Activated CD8-positive, alpha-beta memory T cell treated with anti-CD3 and anti-CD28 coated beads for 24 hours (primary cell): ENCODE data around the gene HDAC9.

Experiments
- DNase-seq: peaks from one replicate; pipeline ENCODE4 v3.0.0-alpha.2; 2020

The HDAC9 gene

DNA sequence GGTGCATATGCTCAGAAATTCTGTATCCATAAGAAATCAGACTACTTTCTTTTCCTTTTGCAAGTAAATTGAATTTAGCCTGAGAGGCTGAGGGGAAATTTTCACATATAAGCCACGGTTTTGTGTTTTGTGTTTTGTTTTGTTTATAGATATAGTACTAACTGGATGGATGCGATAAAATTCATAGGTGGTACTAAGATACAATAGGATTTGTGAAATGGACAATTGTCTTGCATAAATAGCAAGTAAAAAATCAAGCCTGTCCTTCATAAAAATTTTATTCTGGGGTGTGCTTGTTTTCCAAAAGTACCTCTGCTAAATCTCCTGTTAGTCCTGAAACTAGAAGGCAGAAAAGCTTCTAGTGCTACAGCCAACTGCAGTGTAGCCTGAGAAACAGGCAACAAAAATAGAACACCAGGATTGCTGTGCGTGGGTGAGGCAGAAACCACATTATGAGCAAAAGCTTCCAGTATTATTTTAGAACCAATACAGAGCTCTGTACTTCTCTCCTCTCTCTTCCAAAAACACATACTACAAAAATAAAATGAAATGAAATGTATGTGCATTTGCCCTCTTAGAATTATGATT lies 634 bp upstream of the HDAC9 start:
- no peak for DNase-seq

DNA sequence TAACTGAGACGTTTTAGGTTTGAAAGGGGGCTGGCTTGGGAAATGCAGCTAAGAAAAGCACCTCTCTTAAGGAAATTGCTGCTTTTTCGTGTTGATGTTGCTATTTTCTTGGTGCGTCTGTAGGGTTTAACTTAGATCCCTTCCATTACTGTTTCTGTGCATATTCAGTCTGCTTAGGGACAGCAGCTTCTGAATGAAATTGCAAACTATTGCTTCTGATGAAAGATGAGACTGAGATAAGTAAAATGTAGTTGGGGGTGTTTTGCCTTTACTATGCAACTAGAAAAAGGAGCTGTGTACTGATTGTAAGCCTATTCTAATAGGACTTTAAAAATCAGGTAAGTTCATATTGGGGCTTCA lies 772 bp downstream of the HDAC9 start:
- no peak for DNase-seq

DNA sequence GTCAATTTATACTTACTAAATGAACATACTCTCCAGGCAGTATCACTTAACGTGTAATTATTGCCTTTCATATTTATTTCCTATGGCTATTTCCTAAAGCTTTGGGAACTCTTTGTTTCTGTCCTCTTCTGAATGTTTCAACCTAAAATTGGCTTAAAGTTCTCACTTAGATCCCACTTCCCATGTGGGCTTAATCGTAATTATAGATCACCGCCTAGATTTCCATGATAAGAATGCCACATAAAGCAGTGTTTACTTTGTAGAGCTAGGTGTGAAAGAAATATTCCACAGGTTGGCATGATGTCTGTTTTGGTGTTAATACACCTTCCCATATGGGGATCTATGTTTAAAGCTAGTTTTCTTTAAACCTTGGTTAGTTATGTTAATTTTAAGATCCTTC lies 1.5 kb downstream of the HDAC9 start:
- no peak for DNase-seq

DNA sequence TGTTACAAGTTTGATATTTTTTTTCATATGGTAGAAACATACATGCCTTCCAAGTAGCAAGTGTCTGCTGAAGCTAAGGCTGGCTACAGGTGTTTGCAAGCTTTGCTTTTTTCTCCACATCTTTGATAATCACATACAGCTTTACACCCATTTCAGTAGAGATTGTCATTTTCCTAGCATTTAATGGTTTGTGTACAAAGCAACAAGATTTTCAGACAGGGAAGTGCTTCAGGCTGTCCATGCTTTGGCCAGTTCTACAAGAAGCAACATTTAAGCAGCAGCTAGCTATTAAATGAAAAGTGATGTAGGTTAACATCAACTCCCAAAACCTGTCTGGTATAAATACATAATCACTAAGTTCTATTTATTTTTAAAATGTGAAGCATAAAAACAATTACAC lies 2.3 kb downstream of the HDAC9 start:
- DNase-seq, result no peak

DNA sequence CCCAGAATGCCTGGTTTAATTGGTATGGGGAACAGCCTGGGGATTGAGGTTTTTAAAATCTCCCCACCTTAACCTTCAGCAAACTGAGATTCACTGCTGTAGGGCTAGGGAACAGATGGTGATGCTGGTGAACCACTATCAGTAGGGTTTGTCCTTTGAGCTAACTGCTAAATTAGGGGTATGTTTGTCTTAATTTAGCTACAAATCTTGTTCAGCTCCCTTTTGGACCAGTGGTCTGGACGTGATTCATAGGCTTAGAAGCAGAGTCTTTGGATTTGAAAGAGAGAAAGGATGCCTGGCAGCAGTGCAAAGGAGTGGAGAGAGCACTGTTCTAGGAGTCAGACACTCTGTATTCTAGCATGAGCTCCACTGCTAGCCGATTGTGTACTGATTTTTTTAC lies 2.8 kb downstream of the HDAC9 start:
- DNase-seq, result no peak

DNA sequence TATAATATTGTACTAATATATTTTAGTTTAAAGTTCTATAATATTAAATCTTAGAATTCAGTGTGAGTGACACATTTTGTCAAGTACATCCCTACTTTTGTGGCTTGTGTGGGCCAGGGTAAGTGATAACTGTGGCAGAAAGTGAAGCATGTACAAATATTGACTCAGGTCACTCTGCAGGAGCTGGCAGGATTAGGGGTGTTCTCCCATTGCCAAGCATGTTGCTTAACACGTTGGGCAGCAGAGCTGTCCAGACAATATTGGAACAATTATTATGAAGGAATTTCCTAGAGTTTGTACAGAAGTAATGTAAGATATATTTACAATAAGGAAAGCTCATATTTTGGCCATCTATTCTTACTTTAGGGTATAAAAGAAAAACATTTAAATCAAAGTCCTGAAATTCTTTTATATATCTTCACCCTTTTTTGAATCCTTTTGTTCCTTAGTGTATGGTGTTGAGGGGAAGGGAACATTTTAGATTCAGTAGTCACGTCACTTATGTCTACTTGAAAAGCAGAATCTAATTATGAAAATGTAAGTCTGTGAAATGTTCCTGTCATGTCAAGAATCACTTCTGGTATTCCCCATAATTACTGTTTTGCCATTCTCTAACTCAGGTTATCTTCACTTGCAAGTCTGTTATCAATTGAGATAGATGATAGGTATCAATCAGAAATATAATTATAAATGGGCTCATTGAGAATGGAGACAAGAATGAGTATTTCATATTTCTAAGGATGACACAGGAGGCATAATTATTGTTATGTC lies 4.0 kb downstream of the HDAC9 start:
- DNase-seq, result no peak

DNA sequence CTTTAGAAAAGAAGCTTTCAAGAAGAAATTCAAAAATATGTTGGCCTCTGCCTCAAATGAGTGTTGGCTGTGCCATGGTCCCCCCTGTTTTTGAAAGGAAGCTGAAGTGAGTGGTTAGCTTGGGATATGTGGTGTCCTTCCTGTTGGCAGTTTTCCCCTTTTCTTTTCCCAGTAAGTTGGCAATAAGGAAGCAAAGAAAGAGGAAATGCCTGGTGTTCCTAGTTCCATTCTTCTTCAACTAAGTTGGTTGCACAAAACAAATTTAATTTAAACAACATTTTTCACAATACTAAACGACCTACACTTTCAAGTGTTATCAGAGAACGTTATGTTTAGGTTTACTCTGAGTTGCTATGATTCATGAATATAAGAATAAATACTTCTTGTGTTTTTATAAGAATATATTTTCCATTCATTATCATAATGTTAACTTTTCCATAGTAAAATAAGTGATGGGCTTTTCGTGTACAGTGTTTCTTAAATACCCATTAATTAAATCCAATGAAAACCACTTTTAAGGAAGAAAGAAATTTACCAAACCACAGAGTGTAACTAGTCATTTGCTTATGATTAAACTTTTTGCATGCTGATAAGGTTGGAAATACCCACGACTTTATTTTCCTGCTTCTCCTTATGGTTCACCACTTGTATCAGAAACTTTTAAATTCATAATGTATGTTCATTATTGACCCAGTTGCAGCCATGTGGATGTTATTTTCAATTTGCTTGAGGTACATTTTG lies 7.7 kb downstream of the HDAC9 start:
- no peak for DNase-seq

DNA sequence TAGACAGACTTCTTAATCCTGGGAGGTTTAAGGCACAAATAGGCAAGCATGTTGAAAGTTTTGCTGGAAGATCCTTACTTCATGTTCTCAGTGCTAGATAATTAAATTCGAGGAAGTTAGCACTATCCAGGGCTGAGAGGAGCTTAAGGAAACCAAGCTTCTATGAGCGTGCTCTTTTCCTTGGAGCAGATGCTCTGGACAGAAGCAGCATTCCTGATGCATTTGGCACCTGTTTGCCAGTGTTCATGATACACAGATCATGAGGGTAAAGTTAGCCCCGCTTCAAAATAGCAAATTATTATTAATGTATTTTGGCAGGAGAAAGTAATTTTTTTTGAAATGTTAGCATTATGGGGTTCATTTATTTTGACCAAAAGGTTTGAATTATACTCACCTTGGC lies 9.4 kb downstream of the HDAC9 start:
- no peak for DNase-seq

DNA sequence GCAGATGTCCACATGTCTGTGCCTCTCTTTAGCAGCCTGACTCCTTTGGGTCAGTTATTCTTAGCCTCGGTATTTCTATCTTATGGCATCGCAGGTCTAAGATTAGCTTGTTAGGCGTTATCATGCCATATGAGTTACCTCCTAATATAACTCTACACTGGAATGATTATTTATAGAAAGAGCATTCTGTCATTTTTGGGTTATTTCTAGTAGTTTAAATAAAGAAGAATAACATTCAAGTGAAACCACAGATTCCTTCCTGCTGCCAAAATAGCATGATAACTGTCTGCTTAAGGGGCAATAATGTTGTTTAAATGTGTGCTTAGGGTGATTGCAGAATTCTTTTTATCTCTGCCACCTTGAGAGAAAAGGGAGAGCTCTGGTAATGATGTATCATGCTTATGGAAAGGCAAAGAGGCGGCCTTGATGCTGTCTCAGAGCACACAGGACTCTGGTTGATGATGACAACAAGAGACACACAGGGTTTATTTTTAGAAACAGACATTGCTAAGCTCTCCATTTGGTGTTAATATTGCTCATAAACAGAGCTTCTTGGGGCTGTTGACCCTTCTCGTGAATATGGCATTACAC lies 10.4 kb downstream of the HDAC9 start:
- no peak for DNase-seq

DNA sequence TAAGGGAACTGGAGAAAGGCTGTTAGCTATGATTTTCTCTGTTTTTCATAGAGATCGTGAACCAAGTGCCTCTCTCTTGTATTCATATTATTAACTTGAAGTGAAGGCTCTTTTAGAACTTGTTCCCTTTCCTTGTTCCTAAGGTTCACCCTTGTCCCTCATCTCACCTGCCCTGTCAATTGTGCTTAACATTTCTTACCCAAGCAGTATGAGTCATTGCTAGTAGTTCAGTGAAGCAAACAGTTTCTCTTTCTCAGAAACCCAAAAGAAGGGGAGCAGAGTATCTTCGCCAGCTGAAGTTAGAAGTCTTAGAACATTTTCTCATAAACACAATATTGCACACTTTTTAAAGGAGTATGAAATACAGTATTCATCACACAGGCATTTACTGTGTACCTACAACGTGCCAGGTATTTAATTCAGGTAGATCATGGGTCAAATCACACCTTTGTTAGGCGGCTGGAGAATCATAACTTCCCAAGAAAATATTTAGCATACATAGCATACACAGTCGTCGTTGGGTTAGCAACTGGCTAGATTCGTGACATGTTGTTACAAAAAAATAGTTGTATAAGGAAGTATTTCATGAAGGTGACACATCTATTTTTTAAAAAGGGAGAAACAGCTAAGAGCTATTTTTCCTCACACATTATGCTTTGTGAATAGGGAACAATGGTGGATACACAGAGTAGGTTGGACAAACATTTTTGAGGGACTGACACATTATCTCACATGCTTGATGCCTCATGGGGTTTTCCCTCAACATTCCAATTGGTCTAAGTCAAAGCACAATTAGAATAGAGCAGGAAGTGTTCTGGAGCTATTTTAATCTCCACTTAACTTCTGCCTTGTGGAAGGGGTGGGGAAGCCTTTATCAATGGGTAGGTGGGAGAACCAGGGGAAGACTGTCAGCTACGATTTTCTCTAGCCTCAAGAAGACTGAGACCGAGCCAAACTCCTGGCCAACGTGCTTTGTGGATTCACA lies 13.2 kb downstream of the HDAC9 start:
- DNase-seq, result no peak

DNA sequence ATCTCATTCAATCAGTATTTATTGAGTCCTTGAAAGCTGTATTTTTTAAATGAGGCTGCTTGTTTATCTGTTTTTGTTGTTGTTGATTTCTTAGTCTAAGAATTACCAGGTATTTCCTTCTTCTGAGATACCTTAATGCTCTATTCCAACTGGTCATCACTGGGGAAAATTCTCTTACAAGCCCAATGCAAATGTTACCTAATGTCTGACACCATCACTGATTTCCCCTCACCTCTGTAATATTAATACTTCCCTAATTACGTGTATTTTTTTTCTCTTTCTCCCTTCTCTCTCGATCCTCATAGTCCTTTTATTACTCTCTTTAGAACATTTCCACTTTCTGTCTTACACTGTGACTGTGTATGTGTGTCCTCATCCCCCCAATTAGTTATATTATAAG lies 13.9 kb downstream of the HDAC9 start:
- no peak for DNase-seq

DNA sequence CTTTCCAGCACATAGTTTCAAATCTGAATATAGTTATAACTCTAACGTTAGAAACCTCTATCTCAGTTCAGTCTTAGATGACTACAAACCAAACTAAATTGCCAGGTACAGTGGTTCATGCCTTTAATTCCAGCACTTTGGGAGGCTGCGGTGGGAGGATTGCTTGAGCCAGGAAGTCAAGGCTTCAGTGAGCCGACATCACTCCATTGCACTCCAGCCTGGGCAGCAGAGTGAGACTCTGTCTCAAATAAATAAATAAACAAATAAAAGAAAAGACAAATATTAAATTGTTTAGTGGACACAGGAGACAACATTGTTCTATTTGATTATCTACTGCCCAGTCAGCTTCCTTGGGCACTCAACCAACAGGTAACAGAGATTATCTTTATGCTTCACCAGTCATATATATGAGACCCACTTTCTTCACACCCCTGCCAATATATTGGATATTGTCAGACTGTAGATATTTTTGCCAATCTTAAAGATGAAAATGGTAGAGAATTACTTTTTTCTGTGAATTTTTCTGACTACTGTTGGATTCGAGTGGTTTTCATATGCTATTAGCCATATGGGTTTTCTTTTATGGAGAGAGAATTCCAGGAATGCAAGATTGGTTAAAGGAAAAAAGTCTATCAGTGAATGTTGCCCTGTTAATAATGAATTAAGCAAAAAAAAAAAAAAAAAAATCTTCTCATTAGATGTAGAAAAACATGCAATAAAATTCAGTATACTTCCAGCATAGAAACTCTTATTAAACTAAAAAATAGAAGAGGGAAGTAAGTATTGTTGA lies 16.0 kb downstream of the HDAC9 start:
- no peak for DNase-seq

DNA sequence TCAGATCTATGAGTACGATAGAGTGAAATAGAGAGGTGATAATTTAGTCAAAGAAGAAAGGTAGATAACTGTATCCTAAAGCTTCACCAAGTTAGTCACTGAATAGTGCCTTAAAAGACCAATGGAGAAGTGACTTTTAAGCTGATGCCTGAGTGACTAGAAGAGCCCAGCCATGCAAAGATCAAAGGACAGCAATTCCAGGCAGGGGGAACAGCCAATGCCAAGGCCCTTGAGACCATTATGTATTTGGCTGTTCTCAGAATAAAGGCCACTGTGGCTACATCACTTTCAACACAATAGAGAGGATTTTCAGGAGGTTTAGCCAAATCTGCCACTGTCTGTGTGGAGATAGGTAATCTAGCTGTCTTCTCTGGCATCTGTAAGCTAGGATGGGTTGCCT lies 17.8 kb downstream of the HDAC9 start:
- DNase-seq, result no peak

DNA sequence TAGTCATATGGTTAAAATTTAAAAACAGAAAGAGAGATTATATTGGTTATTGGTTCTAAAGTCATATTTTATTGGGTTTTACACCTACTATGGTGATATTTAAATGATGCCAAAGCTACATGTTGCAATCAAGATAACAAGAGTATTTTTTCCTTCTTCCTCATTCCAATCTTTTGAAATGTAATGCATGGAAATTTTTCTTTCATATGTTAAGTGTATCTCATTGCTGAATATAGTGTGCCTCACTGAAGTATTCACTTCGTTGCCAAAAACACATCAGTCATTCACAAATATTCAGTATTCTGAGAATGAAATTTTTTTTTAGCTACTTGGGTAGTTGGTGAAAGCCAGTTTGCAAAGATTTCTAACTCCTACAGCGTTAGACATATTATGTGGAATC lies 19.5 kb downstream of the HDAC9 start:
- DNase-seq, result no peak

DNA sequence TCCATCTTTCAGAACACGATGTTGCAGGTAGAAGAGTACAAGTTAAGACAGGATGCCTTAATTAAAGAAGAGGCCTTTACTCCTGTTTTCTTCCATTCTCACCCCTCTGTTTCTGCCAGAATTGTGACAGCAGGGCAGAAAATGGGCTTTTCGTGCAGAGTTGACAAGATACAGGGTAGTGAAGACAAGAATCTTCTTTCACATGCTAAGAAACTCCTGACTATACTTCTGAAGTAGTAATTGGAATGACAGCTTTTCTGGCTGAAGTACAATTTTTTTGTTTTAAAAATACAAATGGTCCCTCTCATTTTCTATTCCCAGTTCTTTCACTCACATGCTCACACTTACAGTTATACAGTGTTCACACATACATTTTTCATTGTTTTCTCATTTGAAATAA lies 22.1 kb downstream of the HDAC9 start:
- no peak for DNase-seq

DNA sequence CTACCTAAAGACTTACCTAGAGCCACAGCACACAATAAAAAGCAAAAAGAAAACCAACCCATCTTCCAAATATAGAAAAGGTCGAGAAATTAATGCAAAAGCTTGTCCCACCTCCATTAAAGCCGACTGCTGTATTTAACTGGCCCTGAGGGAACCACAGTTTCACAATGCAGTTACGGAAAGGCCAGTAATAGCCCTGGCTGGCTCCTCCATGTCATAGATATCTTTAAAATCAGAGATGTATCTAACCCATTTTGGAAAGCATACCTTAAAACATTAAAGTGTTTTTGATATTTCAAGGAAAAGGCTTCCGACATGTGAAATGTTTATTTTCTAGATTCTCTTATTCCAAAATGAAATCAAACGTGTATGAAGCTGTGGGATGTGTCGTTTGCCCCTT lies 23.0 kb downstream of the HDAC9 start:
- no peak for DNase-seq

DNA sequence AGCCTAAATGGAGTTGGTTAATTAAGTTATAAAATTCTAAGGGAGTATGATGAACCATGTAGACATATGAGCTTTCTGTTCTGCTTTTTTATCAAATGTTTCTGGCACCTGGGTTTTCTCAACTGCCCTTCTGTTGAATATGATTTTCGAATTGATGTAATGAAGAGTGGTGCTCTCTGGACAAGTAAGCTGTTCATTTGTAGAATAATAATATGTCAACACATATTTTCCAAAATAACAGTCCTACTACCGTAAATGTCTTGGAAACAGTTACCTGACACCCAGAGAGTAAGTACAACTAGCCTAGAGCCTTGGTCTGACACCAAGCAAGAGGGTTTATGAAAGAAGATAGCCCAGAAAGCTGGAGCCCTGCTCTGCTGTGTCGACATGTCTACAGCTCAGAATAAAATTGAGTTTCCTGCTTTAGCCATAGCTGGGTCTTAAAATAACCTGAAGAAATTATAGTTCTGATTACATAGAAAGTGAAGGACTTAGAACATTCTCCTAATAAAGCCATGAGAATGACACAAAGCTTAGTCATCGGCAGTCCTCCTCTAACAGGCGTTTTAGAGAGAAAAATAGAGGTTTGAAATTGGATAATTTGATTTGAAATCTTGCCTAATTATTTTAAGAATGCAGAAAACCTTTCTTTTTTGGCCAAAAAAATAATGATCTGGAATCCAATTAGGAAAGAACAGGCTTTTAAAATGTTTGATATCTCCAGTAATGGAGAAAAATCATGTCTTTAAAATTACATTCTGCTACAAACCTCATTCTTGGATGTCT lies 25.1 kb downstream of the HDAC9 start:
- DNase-seq, result no peak

DNA sequence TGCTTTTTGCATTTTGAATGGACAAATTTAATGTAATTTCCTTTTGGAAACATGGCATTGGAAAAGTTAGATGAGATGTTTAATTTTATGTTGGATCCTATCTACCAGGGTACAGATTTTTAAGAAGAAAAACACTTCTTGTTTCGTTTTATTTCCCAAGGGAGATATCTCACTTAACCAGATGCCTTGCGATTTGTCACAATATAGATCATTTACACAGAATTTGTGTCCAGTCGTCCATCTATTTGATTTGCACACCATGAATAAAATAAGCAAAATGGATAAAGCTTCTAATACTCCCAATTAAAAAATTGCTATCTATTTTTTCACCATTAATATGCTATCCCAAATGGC lies 25.7 kb downstream of the HDAC9 start:
- DNase-seq, result no peak

DNA sequence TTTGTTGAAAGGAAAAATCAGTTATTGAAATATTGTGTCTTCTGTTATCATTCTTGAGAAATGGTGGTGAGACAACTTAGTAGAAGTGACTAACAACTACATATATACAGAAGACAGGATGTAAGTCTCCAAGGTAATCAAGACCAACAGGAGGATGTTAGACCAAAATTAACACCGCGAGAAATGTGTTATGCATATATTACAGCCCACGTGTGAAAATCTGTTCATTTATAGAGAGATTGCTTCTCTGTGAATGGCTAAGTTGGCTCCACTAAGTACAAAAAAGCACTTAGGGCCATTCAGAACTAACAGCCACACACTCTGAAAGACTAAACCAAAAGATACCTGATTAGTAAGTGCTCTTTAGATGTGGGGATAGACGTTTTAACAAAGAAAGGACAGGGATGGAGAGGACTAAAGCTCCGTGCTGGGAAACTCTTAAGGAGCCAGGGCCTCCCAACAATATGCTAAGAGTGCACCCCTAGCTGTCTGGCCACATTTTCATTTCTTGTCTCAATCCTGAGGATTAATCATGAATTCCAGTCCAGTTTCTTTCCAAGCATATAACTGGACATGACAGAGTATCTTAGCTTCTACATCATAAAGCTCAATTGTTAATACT lies 26.5 kb downstream of the HDAC9 start:
- no peak for DNase-seq

DNA sequence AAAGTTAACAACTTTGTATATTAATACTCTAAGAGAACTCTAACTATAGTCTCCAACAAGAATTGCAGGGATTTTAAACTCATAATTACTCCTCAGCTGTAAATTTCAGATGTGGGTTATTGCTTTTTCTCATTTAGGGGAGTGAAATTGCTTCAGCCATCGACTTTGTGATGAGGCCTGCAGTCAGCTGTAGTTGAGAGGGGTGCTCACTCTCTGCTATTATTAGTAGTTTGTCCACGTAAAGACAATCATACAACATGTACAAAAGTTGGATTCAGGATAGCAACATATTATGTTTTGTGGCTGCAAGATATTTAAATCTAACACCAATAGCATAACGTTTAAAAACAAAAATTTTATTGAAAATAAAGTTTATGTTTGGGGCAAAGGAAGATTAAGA lies 28.7 kb downstream of the HDAC9 start:
- no peak for DNase-seq
